ENCODE results near the gene SLC25A33. TPM values are rescaled to one million over a fixed set of nuclear protein-coding genes. Genes with fewer than 3 reads are reported as not detected.
A peak's percentile ranks its signal among the peaks of the same experiment; 100 is the strongest.
"Not testable (repeated sequence)": the region's sequence is repeated elsewhere in the genome, so short reads cannot be mapped to it uniquely, and the experiment has no call there.

SLC25A33 gene
- total RNA-seq, 2 donors from 2014 or later: 3.6 to 7.6 TPM

DNA sequence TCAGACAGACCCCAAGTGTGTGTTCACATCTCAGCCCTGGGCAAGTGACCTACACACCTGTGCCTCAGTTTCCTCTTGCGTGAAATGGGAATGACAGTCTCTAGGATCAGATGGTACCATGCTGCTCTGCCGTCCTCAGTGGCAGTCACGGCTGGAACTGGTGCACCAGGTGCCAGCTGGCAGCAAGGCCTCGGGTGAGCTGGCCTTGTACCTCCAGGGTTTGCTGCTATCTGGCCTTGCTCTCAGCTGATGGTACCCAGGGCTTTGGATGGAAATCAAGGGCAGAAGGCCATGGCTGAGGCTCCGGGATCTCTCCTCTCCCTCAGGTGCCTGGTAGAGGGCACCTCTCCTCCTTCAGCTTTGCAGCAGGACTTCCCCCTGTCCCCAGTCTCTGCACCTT lies 70.7 kb downstream of the SLC25A33 start:
- Mint-ChIP-seq H3K9me3 (no peaks in the 10 kb centered on the region), H3K36me3 (ENCODE audit: low read depth) (peaks cover 9% of the 10 kb centered on the region), H3K27ac (no peak overlapping the region), H3K4me1 (no peaks in the 10 kb centered on the region), H3K27me3 (no peaks in the 10 kb centered on the region), H3K4me3 (no peak overlapping the region)
- no peak for ATAC-seq (replicated peaks)

DNA sequence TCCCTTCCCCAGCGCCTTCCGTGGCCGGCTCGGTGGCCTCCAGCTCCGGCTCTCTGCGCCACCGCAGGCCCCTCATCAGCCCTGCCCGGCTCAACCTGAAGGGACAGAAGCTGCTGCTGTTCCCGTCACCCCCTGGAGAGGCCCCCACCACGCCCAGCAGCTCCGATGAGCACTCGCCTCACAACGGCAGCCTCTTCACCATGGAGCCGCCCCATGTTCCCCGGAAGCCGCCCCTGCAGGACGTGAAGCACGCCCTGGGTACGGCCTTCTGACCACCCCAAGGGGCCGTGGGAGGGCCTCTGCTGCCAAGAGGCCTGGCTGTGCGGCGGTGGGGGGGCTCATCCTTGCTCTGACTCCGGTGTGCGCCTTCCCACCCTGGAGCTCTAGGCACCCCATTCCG lies 71.3 kb downstream of the SLC25A33 start:
- no peaks in the 10 kb centered on the region for H3K4me1 Mint-ChIP-seq
- H3K27ac Mint-ChIP-seq: no peak overlapping the region
- no peaks in the 10 kb centered on the region for H3K9me3 Mint-ChIP-seq
- no peak overlapping the region for H3K4me3 Mint-ChIP-seq
- ATAC-seq (replicated peaks): no peak
- H3K36me3 Mint-ChIP-seq (ENCODE audit: low read depth): peaks cover 5% of the 10 kb centered on the region
- H3K27me3 Mint-ChIP-seq: no peaks in the 10 kb centered on the region

DNA sequence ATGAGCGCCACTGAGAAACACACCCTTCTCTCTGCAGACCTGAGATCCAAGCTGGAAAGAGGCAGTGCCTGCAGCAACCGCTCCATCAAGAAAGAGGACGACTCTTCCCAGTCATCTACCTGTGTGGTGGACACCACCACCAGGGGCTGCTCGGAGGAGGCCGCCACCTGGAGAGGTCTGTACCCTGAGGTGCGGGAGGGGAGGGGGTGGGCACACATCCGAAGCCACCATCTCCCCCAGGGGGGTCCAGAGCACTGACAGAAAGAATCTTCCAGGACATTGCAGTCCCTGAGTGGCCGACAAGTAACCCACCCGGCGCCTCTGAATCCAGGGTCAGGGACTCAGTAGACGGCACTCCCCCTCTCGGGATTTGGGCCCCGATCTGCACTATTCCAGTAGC lies 72.5 kb downstream of the SLC25A33 start:
- peaks cover 5% of the 10 kb centered on the region for H3K36me3 Mint-ChIP-seq (ENCODE audit: low read depth)

DNA sequence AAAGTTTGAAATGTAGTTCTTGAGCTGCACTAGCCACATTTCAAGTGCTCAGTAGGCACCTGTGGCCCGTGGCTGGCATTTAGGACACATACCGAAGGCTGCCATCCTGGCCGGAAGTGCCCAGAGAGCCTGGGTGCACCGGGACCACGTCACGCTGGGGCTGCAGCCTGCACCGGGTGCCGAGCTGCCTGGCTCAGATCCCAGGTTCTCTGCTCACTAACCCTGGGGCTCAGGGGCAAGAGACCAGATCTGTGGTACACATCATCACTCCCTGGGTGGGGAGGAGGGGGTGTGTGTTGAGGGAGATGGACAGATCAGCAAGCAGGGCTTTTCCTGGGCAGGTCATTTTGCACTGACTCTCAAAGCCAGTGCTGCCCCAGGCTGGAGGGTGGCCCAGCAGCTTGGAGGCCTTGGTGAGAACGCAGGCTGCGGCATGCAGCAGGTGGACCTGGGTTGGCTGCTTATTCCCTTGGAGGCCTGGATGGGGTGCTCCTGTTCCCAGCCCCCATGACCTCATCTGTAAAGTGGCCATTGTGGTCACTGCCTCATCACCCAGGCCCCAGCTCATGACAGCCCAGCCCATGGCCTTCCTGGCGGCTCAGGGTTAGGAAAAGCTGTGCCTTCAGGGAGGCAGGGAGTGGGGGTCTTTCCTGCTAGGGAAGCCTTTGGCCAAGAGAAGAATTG lies 73.0 kb downstream of the SLC25A33 start:
- Mint-ChIP-seq H3K4me1 (no peaks in the 10 kb centered on the region), H3K36me3 (ENCODE audit: low read depth) (peaks cover 5% of the 10 kb centered on the region), H3K9me3 (no peaks in the 10 kb centered on the region), H3K27me3 (no peaks in the 10 kb centered on the region), H3K27ac (no peak overlapping the region), H3K4me3 (no peak overlapping the region)
- no peak for ATAC-seq (replicated peaks)

More for the DNA sequence above, 72.5 kb downstream of the SLC25A33 start:
- Mint-ChIP-seq H3K9me3 (no peaks in the 10 kb centered on the region), H3K4me1 (no peaks in the 10 kb centered on the region), H3K27ac (no peak overlapping the region), H3K4me3 (no peak overlapping the region), H3K27me3 (no peaks in the 10 kb centered on the region)
- no peak for ATAC-seq (replicated peaks)

DNA sequence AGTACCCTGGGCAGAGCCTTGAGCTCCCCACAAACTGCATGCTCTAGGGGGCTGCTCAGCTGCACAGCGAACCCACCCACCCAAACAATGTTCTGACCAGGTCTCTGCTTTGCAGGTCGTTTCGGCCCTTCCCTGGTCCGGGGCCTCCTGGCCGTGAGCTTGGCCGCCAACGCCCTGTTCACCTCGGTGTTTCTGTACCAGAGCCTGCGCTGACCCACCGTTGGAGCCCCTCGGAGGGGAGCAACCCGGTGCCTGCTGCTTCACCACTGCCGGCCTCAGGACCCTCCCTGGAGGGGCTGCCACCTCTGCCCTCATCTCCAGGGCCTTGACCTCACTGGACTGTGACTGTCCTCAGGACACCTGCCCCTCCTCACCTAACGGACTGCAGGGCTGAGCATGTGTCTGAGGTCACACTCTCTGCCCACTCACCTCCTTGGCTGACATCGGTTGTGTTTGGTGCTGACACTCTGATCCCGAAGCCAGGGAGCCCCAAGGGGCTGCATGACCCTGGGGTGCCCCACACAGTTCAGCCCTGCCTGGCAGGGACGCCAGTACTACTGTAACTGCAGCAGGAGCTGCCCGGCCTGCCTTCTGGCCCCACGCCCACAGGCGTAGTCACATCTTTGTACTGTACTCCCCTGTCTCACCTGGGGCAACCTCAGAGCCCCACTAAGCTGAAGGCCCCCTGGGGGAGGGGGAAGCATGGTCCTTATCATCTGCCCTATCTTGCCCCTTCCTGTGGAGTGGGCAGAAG lies 73.8 kb downstream of the SLC25A33 start:
- Mint-ChIP-seq H3K36me3 (ENCODE audit: low read depth) (peaks cover 5% of the 10 kb centered on the region), H3K4me3 (no peak overlapping the region), H3K4me1 (no peaks in the 10 kb centered on the region), H3K27ac (no peak overlapping the region), H3K9me3 (no peaks in the 10 kb centered on the region), H3K27me3 (no peaks in the 10 kb centered on the region)
- ATAC-seq (replicated peaks): no peak

DNA sequence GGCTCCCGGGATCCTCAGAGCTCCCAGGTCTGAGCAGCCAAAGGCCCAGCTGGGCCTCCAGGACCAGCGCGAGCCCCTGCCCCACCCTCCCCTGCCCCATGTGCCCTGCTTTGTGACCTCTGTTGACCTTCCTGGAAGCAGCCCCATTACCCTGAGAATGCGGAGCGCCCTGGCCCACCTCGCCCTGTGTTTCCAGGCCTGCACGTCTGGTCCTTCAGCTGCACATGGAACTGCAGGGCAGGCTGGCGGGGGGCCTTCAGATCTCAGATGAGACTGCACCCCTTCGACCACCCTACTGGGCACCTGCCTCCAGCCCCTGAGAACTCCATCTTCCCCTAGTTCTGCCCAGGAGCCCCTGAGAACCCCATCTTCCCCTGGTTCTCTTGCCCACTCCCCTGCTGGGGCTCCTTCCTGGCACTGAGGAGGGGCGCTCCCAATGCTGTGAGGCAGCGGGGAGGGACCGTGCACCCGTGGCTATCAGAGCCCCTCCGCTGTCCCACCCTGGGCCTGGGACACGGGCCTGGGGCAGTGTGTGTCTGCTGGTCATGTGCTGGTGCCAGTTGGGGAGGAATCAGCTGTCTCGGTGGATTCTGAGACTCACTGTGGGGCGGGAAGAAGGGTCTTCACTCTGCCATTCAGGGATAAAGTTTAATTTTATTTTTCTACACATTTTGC lies 74.5 kb downstream of the SLC25A33 start:
- Mint-ChIP-seq H3K36me3 (ENCODE audit: low read depth) (peaks cover 5% of the 10 kb centered on the region), H3K9me3 (no peaks in the 10 kb centered on the region), H3K27me3 (peaks cover under 1% of the 10 kb centered on the region), H3K4me3 (no peak overlapping the region), H3K27ac (no peak overlapping the region), H3K4me1 (no peaks in the 10 kb centered on the region)
- no peak for ATAC-seq (replicated peaks)

DNA sequence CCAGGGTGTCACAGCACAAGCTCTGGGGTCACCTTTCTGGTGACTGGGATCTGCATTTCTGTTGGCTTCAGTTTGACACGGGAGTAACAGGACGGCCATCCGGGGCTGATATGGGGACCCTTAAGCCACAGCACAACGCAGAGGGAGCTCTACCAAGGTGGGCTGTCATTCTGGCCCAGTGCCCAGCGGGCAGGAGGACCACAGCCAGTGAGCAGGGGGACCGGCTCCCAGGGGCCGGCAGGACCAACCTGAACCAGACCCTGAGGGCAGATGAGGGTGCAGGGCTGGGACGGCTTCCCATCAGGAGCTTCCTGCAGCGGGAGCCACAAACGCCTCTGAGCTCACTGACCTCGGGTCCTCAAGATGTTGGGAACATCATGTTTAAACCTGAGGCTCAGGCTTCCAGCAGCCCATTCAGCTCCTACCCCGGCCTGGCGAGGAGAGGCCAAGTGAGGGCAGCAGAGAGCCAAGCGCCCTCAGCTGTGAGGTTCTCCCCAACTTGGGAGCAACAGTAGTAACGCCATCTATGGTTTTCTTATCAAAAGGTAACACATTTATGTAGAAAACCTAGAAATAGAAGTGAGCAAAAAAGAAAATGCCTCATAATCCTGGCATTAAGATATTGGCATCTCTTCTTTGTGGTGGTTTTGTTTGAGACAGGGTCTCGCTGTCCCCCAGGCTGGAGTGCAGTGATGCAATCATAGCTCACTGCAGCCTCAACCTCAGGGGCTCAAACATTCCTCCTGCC lies 76.2 kb downstream of the SLC25A33 start:
- Mint-ChIP-seq H3K27me3 (peaks cover 5% of the 10 kb centered on the region), H3K9me3 (no peaks in the 10 kb centered on the region), H3K27ac (no peak overlapping the region), H3K4me1 (no peaks in the 10 kb centered on the region), H3K4me3 (no peak overlapping the region), H3K36me3 (ENCODE audit: low read depth) (peaks cover 5% of the 10 kb centered on the region)
- peak; percentile 66 for ATAC-seq (replicated peaks)

DNA sequence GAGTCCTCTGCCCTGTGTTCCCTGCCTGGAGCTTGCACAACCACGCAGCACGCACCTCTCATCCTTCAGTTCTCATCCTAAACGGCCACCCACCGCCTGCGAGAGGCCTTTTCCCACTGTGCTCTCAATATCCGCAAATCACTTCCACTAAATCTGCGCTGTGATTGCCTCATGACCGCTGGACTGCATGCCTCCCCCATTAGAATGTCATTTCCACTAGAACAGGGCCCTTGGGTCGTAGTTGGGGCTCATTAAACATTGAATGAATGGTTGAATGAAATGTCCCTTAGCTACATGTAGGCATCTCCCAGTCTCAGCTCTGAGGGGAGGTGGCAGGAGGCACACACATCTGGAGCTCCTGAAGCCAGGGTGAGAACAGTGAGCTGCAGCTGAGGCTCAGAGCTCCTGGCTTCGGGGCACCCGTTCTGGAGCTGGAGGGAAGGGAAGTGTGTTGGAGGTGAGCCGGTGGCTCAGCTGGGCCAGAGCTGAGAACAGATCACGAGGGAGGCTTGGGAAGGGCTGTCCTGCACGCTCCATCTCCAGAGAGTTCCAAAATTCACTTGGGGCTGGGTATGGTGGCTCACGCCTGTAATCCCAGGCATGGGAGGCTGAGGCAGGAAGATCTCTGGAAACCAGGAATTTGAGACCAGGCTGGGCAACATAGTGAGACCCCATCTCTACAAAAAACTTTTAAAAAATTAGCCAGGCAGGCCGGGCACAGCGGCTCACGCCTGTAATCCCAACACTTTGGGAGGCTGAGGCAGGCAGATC lies 79.8 kb downstream of the SLC25A33 start:
- H3K9me3 Mint-ChIP-seq: no peaks in the 10 kb centered on the region
- H3K4me3 Mint-ChIP-seq: no peak overlapping the region
- no peak for ATAC-seq (replicated peaks)
- H3K36me3 Mint-ChIP-seq (ENCODE audit: low read depth): no peaks in the 10 kb centered on the region
- peaks cover 8% of the 10 kb centered on the region for H3K27me3 Mint-ChIP-seq
- no peaks in the 10 kb centered on the region for H3K4me1 Mint-ChIP-seq
- H3K27ac Mint-ChIP-seq: no peak overlapping the region

DNA sequence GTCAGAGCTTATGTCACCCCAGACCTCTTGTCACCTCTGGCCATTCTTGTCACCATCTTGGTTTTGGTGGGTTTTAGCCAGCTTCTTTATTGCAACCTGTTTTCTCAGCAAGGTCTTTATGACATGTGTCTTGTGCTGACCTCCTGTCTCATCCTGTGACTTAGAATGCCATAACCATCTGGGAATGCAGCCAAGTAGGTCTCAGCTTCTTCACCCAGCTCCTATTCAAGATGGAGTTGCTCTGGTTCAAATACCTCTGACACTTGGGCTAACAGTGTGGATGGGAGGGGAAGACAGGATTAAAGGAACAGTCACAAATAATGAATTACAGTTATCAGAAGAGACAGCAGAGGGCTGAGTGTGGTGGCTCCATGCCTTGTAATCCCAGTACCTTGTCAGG lies 81.8 kb downstream of the SLC25A33 start:
- Mint-ChIP-seq H3K4me3 (no peak overlapping the region), H3K9me3 (no peaks in the 10 kb centered on the region)
- ATAC-seq (replicated peaks): no peak

DNA sequence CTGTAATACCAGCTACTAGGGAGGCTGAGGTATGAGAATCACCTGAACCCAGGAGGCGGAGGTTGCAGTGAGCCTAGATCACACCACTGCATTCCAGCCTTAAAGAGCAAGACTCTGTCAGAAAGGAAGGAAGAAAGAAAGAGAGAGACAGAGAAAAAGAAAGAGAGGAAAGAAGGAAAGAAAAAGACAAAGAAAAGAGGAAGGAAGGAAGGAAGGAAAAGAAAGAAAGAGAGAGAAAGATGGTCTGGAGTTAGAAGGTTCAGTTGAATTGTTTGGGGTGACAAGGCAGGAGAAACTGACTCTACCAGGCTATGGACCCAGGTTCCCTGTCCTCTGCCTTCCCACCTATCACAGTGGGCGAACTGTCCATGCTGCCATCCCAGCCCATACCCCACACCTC lies 84.8 kb downstream of the SLC25A33 start:
- ATAC-seq (replicated peaks): no peak
- H3K4me3 Mint-ChIP-seq: no peak overlapping the region
- H3K4me1 Mint-ChIP-seq: peaks cover 17% of the 10 kb centered on the region
- peaks cover 5% of the 10 kb centered on the region for H3K27me3 Mint-ChIP-seq
- no peaks in the 10 kb centered on the region for H3K36me3 Mint-ChIP-seq (ENCODE audit: low read depth)
- no peaks in the 10 kb centered on the region for H3K9me3 Mint-ChIP-seq
- no peak overlapping the region for H3K27ac Mint-ChIP-seq

More for the DNA sequence above, 81.8 kb downstream of the SLC25A33 start:
- H3K27me3 Mint-ChIP-seq: peaks cover 8% of the 10 kb centered on the region
- no peaks in the 10 kb centered on the region for H3K36me3 Mint-ChIP-seq (ENCODE audit: low read depth)
- peaks cover 2% of the 10 kb centered on the region for H3K4me1 Mint-ChIP-seq
- H3K27ac Mint-ChIP-seq: no peak overlapping the region

DNA sequence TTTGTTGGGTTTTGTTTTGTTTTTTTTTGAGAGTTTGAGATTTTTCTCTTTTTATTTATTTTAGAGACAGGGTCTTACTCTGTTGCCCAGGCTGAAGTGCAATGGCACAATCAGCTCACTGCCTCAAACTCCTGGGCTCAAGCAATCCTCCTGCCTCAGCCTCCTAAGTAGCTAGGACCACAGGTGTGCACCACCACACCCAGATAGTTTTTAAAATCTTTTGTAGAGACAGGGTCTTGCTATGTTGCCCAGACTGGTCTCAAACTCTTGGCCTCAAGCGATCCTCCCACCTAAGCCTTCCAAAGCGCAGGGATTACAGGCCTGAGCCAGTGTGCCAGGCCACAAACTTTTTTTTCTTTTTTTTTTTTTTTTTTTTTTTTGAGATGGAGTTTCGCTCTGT lies 85.8 kb downstream of the SLC25A33 start:
- H3K27ac Mint-ChIP-seq; H3K36me3 Mint-ChIP-seq (ENCODE audit: low read depth); ATAC-seq (replicated peaks); H3K9me3 Mint-ChIP-seq; H3K27me3 Mint-ChIP-seq; H3K4me3 Mint-ChIP-seq: not testable (repeated sequence)
- peaks cover 17% of the 10 kb centered on the region for H3K4me1 Mint-ChIP-seq

DNA sequence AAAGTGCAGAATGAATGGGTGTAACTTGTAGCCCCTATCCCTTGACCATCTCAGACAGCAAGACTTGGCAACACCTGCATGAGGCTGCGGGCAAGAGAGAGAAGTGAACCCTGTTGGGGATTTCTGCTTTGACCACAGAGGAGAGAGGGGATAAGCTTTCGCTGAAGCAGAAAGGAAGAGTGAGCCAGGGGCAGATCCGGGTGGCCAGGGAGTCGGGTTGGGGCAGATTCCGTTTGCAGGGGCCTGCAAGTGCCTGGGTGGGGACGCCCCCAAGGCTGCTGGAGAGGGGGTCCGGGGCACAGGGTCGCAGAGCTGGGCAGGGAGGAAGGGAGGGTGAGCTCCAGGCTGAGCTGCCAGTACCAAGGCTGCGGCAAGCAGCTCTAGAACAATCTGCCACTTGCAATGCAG lies 86.9 kb downstream of the SLC25A33 start:
- Mint-ChIP-seq H3K27ac (peak overlapping the region; percentile 15), H3K36me3 (ENCODE audit: low read depth) (peaks cover 19% of the 10 kb centered on the region), H3K4me3 (peak overlapping the region; percentile 100), H3K27me3 (no peaks in the 10 kb centered on the region), H3K4me1 (peaks cover 21% of the 10 kb centered on the region), H3K9me3 (no peaks in the 10 kb centered on the region)
- no peak for ATAC-seq (replicated peaks)

DNA sequence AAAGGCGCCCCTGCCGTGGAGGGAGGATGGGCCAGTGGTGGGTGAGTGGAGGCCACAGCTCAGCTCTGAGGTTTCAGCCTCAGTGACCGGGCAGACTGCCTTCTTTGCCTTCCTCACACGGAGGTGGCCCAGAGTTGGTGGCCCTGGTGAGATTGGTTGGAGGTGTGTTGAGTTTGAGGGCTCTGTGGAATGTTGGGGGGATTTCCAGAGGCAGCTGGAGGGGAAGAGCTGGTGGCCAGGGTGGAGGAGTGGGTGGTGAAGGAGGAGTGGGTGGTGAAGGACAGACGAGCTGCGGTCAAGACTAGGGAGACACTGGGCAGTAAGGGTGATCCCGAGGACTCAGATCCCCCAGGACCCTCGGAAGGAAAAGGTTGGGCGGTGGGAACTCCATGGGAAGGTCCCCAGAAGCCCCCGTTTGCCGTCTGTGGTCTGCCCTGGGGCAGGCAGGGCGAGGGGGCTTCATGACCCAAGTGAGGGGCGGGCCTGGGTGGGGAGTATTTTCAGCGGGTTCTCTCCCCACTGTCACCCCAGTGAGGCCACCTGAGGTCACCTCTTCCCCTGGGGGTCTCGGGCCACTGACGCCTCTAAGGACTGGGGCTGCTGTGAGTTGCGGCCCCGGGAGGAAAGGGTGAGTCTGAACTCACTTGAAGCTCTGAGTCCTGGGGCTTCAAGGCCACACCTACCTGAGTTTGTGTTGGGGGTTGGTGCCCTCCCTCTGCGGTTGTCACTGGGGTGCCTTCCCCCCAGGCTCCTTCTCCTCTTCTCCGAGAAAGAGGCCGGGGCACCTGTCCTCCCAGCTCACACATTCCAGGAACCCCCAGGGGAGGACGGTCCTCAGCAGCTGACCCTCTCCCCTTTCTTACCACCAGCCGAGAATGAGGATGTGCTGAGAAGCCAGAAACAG lies 89.5 kb downstream of the SLC25A33 start:
- H3K36me3 Mint-ChIP-seq (ENCODE audit: low read depth): peaks cover 41% of the 10 kb centered on the region

More for the DNA sequence above, 89.5 kb downstream of the SLC25A33 start:
- no peaks in the 10 kb centered on the region for H3K9me3 Mint-ChIP-seq
- peaks cover 25% of the 10 kb centered on the region for H3K4me1 Mint-ChIP-seq
- peak; percentile 64 for ATAC-seq (replicated peaks)
- peak overlapping the region; percentile 94 for H3K27ac Mint-ChIP-seq
- no peaks in the 10 kb centered on the region for H3K27me3 Mint-ChIP-seq
- peak overlapping the region; percentile 100 for H3K4me3 Mint-ChIP-seq

Measured in activated T-helper 17 cell treated with anti-CD3 and anti-CD28 coated beads, Interleukin-2, amount 50 U/mL, for 72 hours (primary cell).